ENCODE results near the gene FHIP1B.

DNA sequence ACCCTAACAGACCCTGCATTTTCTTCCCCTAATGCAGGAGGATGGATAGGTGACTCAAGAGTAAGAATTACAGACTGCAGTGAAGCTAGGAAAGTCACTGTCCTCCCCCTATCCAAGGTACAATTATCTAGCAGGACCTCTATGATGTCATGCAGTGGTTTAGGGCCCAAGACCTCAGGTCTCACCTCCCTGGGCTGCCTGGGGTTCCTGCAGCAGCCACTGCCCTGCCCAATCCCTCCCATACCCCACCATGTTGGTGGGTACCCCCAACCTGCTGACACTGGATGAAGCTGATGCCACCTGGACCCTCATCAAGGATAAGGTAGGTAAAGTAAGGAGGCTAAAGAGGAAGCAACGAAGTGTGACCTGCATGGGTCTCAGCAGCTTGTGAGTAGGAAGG lies 29.1 kb downstream of the FHIP1B start, which contains the start of gene C11orf42:
- TF ChIP-seq, protein P1, sequence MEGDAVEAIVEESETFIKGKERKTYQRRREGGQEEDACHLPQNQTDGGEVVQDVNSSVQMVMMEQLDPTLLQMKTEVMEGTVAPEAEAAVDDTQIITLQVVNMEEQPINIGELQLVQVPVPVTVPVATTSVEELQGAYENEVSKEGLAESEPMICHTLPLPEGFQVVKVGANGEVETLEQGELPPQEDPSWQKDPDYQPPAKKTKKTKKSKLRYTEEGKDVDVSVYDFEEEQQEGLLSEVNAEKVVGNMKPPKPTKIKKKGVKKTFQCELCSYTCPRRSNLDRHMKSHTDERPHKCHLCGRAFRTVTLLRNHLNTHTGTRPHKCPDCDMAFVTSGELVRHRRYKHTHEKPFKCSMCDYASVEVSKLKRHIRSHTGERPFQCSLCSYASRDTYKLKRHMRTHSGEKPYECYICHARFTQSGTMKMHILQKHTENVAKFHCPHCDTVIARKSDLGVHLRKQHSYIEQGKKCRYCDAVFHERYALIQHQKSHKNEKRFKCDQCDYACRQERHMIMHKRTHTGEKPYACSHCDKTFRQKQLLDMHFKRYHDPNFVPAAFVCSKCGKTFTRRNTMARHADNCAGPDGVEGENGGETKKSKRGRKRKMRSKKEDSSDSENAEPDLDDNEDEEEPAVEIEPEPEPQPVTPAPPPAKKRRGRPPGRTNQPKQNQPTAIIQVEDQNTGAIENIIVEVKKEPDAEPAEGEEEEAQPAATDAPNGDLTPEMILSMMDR (IDR thresholded peaks at IDR 0.05; ENCODE audit: poor library complexity, severe bottlenecking) = no peak
- TF ChIP-seq EP300 (conservative IDR thresholded peaks at IDR 0.05; ENCODE audit: poor library complexity, severe bottlenecking) (no peak), SMC3 (conservative IDR thresholded peaks at IDR 0.05; ENCODE audit: poor library complexity) (no peak), POLR2AphosphoS5 (IDR thresholded peaks at IDR 0.05) (no peak), EZH2 (IDR thresholded peaks at IDR 0.05; ENCODE audit: borderline replicate concordance, insufficient read depth, low read length, poor library complexity, severe bottlenecking) (no peak), TAF1 (IDR thresholded peaks at IDR 0.05; ENCODE audit: low read depth) (no peak)
- TF ChIP-seq, protein P2, sequence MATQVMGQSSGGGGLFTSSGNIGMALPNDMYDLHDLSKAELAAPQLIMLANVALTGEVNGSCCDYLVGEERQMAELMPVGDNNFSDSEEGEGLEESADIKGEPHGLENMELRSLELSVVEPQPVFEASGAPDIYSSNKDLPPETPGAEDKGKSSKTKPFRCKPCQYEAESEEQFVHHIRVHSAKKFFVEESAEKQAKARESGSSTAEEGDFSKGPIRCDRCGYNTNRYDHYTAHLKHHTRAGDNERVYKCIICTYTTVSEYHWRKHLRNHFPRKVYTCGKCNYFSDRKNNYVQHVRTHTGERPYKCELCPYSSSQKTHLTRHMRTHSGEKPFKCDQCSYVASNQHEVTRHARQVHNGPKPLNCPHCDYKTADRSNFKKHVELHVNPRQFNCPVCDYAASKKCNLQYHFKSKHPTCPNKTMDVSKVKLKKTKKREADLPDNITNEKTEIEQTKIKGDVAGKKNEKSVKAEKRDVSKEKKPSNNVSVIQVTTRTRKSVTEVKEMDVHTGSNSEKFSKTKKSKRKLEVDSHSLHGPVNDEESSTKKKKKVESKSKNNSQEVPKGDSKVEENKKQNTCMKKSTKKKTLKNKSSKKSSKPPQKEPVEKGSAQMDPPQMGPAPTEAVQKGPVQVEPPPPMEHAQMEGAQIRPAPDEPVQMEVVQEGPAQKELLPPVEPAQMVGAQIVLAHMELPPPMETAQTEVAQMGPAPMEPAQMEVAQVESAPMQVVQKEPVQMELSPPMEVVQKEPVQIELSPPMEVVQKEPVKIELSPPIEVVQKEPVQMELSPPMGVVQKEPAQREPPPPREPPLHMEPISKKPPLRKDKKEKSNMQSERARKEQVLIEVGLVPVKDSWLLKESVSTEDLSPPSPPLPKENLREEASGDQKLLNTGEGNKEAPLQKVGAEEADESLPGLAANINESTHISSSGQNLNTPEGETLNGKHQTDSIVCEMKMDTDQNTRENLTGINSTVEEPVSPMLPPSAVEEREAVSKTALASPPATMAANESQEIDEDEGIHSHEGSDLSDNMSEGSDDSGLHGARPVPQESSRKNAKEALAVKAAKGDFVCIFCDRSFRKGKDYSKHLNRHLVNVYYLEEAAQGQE (IDR thresholded peaks at IDR 0.05; ENCODE audit: borderline replicate concordance) = no peak

Measured in neural cell (in vitro differentiated cells).